Stimulated activated CD4-positive, alpha-beta T cell treated with anti-CD3 and anti-CD28 coated beads, Interleukin-4, amount 100 ng/mL, for 24 hours (primary cell): Measurements from ENCODE around the gene FSIP1.
A peak's percentile ranks its signal among the peaks of the same experiment; 100 is the strongest.

ENCODE experiments used
- DNase-seq: peaks from one replicate; pipeline ENCODE4 v3.0.0-alpha.2; 2020

Gene FSIP1

DNA sequence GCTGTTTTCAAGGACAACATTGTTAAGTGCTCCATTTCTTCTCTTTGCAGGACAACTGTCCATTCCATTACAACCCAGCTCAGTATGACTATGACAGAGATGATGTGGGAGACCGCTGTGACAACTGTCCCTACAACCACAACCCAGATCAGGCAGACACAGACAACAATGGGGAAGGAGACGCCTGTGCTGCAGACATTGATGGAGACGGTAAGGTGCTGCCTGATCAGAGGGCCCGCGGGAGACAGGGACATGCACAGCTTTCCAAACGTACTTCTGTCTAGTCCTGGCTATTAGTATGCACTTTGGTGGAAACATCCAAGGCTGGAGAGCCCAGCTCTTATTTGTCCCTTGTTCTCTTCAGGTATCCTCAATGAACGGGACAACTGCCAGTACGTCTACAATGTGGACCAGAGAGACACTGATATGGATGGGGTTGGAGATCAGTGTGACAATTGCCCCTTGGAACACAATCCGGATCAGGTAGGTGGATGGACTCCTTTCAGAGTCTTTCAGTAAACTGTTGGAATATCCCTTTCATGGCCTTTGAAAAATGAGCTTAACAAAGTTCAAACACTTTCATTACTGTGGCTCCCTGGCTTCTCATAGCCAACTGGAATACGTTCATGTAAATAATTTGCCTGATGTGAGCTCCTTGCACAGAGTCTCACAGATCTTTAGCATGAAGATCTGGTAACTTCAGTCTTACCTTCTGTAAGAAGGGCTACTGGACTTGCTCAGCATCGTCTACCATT lies 191.3 kb downstream of the FSIP1 start:
- no peak for DNase-seq

DNA sequence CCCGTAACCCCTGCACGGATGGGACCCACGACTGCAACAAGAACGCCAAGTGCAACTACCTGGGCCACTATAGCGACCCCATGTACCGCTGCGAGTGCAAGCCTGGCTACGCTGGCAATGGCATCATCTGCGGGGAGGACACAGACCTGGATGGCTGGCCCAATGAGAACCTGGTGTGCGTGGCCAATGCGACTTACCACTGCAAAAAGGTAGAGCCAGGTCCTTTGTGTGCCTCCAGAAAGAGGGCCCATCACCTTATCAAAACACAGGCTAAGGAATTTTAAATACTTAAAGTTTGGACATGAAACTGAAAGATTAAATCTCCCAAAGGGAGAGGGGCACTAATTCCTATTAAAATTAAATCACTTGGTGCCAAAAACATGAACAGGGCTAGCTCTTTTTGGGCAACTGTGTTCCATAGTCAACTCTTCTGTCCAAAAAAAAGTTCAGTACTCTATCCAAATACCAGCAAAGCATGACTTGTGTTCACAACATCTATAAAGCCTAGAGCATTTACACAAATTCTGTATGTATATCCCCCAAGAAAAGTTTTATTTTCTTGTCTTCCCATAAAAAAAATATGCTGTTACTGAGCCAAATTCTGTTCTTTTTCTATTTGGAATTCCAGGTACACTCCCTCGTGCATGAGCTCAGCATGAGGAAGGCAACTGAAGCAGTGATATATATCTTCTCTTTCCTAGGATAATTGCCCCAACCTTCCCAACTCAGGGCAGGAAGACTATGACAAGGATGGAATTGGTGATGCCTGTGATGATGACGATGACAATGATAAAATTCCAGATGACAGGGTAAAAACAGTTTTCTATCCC lies 192.6 kb downstream of the FSIP1 start:
- no peak for DNase-seq

DNA sequence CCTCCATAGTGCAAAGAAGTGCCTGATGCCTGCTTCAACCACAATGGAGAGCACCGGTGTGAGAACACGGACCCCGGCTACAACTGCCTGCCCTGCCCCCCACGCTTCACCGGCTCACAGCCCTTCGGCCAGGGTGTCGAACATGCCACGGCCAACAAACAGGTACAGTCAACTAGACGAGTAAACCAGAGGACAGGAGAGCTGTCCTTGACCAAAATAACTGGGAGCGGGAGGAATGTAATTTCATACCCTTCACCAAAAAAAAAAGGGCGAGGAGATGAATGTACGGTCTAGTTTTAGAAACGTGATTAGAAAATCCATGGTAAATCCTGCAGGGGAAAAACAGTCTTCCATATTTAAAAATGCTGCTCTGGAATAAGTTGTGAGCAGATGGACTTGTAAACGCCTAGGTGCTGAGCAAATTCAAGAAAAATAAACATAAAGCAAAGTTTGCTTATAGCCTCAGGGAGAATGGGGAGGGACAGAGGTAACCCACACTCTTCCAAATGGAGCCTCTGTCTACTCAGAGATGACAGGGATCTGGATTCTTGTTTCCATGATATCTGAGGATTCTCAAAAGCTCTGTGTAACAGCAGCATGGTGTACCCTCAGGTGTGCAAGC lies 193.3 kb downstream of the FSIP1 start:
- DNase-seq, result no peak

DNA sequence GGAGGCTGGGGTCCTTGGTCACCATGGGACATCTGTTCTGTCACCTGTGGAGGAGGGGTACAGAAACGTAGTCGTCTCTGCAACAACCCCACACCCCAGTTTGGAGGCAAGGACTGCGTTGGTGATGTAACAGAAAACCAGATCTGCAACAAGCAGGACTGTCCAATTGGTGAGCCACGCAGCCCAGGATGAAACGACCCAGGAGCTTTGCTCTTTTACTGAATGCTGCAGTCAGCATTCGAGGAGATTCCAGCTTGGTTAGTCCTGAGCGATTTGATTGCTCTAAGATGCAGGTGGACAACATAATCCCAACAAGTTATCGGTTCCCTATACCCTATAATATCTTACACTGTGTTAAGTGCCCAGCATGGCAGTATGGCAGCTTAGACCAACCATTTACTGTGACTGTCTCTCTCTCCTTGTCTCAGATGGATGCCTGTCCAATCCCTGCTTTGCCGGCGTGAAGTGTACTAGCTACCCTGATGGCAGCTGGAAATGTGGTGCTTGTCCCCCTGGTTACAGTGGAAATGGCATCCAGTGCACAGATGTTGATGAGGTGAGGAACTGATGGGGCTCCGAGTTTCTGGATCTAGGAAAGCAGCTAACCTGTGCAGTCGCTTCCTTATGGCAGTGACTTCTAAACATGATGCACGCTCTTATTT lies 194.0 kb downstream of the FSIP1 start:
- DNase-seq, result no peak

DNA sequence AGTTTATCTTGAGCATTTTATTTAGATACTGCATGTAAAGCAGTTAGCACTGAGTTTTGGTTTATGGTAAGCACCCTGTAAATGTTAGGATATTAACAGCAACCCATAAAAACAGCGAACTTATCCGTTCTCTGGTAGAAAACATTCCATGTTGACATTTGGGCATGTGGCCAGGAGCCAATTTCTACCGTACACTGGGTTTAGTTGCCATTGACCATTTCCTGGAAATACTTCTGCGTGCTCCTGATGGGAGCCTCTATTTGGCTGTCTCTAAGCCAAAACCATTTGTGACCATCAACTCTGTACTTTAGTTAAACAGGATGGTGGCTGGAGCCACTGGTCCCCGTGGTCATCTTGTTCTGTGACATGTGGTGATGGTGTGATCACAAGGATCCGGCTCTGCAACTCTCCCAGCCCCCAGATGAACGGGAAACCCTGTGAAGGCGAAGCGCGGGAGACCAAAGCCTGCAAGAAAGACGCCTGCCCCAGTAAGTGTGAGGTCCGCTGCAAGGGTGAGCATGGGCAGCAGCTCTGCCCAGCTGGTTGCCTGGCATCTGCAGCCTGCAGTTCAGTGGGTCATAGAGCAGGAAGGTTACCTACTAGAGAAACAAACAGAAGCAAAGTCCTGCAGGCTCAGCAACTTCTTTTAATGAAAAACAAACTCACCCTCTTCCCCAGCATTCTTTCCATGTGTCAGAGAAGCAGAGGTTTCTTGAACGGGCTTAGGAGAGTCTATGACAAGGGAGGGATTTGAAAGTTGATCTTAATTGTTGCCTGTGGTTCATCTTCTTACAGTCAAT lies 194.7 kb downstream of the FSIP1 start:
- DNase-seq, result no peak

DNA sequence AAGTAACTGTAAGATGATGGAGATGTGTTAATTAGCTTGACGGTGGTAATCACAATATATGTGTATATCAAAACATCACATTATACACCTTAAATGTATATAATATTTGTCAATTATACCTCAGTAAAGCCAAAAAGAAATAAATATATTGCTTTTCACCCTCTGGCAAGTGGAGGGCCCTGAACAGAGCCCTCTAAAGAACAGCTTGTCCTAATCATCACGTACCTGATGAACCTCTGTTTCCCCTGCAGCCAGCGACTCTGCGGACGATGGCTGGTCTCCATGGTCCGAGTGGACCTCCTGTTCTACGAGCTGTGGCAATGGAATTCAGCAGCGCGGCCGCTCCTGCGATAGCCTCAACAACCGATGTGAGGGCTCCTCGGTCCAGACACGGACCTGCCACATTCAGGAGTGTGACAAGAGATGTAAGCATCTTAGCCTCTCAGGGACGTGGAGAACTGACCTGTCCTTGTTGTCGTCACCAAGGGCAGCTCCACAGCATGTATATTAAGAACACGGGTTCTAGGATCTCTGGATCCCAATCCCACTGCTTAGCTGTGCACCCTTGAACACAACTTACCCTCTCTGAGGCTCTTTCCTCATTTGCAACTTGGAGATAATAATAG lies 195.4 kb downstream of the FSIP1 start:
- no peak for DNase-seq

DNA sequence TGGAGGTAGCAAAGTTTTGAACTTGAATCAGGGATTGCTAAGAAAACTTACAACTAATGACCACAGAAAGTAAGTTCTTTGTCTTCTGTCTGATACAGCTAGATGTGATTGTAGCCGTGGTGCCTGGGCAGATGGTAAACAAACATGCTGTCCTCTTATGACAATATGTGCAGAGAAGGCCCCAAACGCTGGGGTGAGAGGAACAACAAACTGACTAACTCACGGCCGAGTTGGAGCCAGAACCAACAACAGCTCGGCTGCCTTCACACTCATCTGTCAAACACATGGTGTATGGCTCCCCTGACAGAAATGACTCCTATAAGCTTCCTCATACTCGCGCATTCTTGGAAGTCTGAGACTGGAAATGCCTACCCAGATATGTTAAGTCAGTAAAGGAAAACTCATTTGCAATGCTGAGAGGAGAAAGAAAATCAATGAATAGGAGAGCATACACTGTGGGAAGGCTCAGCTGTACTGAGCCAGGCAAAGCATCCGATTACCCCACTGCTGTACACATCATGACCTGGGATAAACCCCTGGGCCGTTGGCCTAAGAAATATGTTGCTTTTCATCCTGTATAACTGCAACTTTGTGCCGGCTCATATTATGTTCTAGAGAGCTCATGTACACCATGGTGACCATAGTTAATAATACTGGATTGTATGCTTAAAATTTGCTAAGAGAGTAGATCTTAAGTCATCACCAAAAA lies 196.1 kb downstream of the FSIP1 start:
- no peak for DNase-seq

DNA sequence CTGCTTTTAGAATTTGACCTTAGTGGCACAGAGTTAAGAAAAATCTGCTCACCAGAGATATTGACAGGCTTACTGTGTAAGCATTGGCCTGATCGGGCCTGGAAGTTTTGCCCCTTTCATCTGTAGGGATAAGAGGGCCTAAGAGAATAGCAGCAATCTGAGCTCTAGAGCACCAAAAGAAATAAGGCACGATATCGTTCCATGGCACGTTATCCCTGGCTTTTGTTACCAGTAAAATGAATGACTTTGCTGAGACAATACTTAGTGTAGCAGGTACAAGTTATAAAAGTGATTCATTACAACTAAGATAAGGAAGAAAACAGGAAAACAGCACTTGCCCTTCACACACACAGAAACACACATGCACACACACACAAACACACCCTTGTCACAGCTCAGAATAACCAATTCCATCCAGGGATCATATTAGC lies 196.8 kb downstream of the FSIP1 start:
- DNase-seq, result no peak

DNA sequence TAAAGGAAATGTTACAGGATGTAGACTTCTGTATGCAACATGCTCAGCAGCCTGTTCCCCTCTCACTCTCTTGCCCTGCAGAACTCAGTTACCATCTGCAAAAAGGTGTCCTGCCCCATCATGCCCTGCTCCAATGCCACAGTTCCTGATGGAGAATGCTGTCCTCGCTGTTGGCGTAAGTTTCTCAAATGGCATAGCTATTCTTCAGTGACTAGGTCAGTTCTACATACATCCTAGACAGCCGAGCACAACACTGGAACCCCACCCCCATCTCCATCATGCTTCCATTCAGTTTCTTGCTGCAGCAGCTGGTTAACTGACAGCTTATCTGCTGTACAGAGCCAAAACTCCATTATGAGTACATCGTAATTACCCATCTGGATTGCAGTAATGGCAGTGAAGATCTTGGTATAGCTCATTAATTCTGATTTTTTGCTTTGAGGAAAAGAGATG lies 197.2 kb downstream of the FSIP1 start:
- DNase-seq, result no peak

DNA sequence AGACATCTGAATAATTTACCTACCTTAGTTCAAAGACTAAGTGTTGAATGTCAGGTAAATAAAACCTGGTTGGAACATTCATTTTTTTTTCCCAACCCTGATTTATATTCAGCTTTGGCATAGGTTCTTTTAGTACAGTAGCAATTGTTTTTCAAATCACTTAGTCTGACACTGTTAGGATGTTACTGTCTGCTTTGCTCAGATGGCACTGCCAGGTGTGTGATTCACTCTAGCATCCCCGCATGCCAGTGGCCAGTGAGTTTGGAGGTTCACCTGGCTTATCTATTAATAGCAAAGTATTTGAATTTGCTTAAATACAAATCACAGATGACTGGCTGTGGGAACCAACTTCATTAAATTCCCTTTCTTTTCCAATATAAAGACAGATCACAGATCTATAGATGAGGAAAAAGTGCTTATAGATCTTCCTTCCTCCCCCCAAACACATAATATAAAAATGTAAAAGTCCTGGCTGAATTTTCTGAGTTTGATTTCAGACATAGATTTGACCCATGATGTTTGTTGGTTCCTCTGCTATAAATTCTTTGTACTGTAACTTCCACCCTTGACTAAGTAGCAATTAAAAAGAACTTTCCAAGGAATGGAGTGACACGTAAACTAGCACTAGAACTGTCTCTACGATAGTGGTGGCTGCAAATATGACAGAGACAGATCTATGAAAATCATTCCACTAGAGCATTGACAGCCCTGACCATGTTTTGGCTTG lies 197.8 kb downstream of the FSIP1 start:
- no peak for DNase-seq

DNA sequence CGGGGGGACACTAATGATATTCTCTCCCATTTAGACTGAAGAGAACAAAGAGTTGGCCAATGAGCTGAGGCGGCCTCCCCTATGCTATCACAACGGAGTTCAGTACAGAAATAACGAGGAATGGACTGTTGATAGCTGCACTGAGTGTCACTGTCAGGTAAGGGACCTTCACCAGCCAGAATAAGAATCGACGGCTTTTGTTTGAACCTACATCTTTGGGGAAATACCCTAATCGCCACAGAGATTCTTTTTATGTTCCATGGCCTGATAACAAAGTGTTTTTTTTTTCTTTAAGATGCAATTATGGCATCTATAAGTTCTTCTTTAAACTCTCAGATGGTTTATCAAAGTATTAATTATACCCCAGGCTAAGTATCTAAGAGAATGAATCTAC lies 198.4 kb downstream of the FSIP1 start:
- no peak for DNase-seq

DNA sequence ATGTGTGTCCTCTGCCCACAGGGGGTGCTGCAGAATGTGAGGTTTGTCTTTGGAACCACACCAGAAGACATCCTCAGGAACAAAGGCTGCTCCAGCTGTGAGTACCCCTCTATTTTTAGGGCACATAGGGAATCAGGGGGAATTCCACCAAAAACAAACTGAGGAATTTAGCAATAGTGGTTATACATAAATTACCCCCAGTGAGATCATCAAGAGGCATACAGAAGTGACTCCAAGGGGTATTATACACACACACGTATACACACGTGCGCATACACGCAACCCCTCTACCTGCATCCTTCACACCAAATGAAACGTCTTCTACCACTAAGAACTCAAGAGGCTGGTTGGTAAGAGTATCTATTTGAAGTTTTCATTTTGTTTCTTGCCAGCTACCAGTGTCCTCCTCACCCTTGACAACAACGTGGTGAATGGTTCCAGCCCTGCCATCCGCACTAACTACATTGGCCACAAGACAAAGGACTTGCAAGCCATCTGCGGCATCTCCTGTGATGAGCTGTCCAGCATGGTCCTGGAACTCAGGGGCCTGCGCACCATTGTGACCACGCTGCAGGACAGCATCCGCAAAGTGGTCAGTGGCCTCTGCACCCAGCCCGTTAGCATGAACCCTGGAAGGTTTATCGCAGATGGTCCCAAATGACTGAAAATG lies 198.9 kb downstream of the FSIP1 start:
- DNase-seq, result peak; percentile 33

DNA sequence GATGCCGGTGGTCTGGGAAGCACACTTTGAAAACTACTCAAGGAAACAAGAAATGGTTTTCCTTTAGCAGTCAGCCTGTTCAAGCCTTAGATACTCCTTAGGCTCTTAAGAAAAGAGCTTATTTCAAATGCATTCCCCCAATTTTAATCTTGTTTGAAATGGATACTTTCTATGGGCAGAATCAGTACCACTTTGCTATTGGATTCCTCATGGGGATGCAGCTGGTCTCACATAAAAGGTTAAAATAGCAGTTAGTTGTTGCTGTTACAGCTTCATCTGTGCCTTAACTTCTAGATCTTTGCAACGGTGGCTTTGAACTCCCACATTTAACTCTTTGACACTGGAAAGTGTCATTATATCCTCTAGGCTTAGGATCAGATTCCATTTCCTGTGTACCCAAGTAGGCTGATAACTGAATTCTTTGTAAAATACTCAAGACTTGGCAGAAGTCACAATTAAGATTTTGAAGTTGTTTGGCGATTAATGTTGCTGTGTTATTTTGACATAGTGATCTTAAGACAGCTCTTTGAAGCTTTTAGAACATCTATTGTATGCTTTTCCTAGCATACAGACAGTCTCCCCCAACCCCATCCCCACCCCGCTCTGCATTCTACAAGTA lies 199.6 kb downstream of the FSIP1 start:
- DNase-seq, result no peak

DNA sequence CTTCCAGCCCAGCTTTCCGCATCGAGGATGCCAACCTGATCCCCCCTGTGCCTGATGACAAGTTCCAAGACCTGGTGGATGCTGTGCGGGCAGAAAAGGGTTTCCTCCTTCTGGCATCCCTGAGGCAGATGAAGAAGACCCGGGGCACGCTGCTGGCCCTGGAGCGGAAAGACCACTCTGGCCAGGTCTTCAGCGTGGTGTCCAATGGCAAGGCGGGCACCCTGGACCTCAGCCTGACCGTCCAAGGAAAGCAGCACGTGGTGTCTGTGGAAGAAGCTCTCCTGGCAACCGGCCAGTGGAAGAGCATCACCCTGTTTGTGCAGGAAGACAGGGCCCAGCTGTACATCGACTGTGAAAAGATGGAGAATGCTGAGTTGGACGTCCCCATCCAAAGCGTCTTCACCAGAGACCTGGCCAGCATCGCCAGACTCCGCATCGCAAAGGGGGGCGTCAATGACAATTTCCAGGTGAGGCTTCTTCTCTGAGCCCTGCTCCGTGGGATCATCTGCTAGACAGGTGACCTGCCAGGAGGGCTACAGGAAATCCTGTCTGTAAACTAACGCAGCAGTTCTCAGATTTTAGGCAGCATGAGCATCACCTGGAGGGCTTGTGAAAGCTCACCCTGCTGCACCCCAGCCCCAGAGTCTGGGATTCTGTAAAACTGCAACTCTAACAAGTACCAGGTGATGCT lies 200.2 kb downstream of the FSIP1 start:
- DNase-seq, result no peak

DNA sequence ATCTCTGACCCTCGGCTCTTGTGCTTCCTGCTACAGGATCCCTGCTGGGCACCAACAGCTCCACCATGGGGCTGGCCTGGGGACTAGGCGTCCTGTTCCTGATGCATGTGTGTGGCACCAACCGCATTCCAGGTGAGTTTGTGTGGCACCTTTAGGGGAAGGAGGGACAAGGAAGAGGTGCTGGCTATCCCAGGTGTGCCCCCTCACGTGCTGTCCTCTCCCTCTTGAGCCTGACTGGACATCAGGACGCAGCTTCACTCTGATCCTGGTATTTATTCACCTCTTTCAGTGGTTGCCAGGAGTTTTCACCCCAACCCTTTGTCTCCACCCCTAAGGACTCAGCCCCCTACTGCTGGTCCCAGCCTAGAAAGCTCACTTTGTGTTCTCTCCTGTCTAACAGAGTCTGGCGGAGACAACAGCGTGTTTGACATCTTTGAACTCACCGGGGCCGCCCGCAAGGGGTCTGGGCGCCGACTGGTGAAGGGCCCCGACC lies 200.8 kb downstream of the FSIP1 start:
- DNase-seq, result no peak

DNA sequence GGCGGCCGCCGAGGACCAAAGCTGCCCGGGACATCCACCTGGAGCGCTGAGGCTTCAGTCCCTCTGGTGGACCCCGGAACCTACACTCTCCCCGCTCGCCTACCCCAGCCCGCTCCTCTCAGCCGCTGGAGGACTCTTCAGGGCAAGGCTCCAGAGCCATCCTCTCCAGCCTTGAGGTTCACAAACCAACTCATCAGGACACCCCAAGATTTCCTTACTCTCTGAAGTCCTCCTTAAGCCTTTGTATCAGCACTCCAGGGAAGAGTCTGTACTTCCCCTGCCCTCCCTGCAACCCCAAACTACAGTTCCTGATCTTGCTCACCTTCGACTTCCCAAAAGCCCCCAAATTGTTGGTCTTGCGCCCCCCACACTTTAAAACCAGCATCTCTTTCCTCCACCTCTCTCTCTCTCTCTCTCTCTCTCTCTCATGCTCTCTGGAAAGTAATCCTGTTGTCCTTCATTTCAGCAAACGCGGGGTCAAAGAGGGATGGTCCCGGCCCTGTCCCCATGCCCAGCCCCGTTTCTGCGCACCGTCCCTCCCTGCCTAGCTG lies 201.3 kb downstream of the FSIP1 start:
- DNase-seq, result no peak

DNA sequence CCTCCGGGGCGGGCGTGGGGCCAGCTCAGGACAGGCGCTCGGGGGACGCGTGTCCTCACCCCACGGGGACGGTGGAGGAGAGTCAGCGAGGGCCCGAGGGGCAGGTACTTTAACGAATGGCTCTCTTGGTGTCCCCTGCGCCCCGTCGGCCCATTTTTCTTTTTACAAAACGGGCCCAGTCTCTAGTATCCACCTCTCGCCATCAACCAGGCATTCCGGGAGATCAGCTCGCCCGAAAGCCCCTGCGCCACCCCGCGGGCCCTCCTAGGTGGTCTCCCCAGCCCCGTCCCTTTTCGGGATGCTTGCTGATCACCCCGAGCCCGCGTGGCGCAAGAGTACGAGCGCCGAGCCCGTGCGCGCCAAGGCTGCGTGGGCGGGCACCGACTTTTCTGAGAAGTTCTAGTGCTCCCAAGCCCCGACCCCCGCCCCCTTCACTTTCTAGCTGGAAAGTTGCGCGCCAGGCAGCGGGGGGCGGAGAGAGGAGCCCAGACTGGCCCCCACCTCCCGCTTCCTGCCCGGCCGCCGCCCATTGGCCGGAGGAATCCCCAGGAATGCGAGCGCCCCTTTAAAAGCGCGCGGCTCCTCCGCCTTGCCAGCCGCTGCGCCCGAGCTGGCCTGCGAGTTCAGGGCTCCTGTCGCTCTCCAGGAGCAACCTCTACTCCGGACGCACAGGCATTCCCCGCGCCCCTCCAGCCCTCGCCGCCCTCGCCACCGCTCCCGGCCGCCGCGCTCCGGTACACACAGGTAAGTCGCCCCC lies 202.0 kb downstream of the FSIP1 start, which contains the start of gene THBS1:
Gene THBS1, plus strand, starts transcription at position 595 of the 757 bp plus-strand sequence. CDS start 779 bp downstream, outside the sequence.
- DNase-seq, result peak; percentile 41
